GM13977 (cell line): Measurements from ENCODE around the gene CACNA1D.
A peak's percentile ranks its signal among the peaks of the same experiment; 100 is the strongest.

Experiments used
- DNase-seq: peaks from one replicate; pipeline ENCODE4 v3.0.0; 2012; ENCODE audit warnings: low spot score
- CTCF ChIP-seq: IDR thresholded peaks from 2 replicates; pipeline ENCODE4 v1.5.1; 2012; ENCODE audit warnings: mild to moderate bottlenecking, control low read depth; ENCODE audit not compliant: insufficient read depth; ENCODE audit errors: extremely low read depth, missing control alignments
- in situ Hi-C: fragments of 300-500 bp; cut with MboI; formaldehyde crosslinking; loops from one replicate; pipeline ENCODE4 v1.12.0; 2022; ENCODE audit warnings: low sequenced_read_pairs, low pct_unique_long_range_greater_than_20kb, mixed read lengths, inconsistent platforms; ENCODE audit not compliant: unreplicated experiment

CACNA1D gene

DNA sequence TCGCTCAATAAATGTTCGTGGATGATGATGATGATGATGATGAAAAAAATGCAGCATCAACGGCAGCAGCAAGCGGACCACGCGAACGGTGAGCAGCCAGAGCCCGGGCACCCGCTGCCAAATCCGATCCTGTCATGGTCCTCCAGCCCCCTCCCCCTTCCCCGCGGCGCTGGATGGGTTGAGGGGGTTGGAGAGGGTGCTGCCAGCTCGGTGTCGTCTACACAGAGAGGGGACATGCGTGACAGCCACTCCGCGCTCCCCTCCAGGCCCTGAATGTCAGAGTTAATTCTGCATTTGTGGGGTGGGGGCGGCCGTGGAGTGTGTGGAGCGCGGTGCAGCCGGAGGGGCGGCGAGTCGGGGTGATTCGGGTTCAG is 722 bp downstream of the CACNA1D start:
- in situ Hi-C loops = no loop called here
- TF ChIP-seq CTCF = no peak
- DNase-seq = no peak

- peak; percentile 50 for DNase-seq
- in situ Hi-C loops = no loop called here
- no peak for TF ChIP-seq CTCF
These were observed 1.3 kb downstream of the CACNA1D start for GRCh38 chr3:53495520-53496391.

DNA sequence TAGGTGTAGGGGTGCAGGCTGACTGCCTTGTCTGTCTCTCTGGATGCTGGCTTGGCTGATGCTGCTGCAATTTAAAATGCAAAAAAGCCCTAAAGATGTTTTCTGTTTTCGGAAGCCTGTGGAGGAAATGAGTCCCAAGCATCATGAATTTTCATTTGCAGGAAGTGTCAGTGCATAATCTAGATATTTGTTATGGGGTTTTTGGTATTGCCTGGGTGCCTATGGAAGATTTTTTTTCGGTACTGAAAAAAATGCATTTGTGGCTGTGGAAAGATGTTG is 1.9 kb downstream of the CACNA1D start:
- in situ Hi-C loops = no loop called here
- TF ChIP-seq CTCF = no peak
- no peak for DNase-seq

DNA sequence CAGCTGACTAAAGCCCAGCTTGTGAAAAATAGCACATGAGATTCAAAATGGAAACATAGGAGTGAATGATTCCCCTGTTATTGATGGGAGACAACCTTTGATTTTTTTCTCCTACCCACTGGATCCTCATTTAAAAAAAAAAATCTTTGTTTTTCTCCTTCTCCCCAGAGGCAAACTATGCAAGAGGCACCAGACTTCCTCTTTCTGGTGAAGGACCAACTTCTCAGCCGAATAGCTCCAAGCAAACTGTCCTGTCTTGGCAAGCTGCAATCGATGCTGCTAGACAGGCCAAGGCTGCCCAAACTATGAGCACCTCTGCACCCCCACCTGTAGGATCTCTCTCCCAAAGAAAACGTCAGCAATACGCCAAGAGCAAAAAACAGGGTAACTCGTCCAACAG is 2.6 kb downstream of the CACNA1D start:
- no peak for DNase-seq

DNA sequence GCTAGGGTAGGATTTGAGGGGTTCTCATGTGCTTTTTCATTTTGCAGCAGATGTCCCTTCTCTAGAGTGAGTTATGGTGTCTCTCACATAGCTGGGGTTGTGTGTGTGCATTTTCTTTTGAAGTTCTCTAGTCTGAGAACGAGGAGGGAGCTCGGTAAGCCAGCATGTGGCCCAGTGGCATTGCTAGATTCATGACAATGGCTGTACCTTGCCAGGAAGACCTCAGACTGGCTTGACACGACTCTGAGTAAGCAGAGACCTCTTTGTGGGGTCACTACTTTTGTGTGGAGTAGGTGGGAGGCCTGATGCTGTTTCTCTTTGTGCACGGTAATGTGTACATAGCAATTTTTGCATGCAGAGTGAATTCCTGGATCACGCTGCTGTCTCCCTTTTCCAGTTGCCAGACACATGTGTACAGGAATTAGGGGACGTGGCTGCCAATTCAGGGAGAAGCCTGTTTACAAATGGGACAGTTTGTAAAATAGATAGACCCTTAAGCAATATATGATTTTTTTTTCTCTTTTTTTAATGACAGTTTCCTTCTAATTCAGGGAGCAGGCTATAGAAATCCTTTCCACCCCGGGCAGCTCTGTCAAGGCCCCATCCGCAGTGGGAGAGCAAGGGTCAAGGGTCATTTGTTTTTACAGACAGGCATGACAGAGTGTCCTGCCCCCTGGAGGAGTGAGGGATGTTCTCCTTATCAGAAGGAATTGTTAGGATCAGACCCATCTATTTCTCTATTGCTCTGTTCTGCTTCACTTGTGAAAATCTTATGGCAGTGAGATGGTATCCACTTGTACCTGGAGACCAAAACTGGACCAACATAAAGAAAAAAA is 4.6 kb downstream of the CACNA1D start:
- DNase-seq = no peak
- in situ Hi-C loops = no loop called here
- no peak for TF ChIP-seq CTCF

More for the DNA sequence above, 2.6 kb downstream of the CACNA1D start:
- TF ChIP-seq CTCF = no peak
- in situ Hi-C loops = no loop called here

- in situ Hi-C loops = no loop called here
- no peak for DNase-seq
- TF ChIP-seq CTCF = no peak
These were observed 5.9 kb downstream of the CACNA1D start for GRCh38 chr3:53500165-53500777.
